Body of pancreas (tissue), 4 donors: ENCODE data around the gene C22orf15.

ENCODE experiments used
- POLR2A ChIP-seq, 3 donors: fragments of 450-650 bp; IDR thresholded peaks; one replicate each; pipeline ENCODE4 v1.6.1; 2016; ENCODE audit warnings: antibody characterized with exemption in 3 of 3, mild to moderate bottlenecking in 2 of 3
- TF ChIP-seq, protein P1 (sequence below), 7 experiments: fragments of 450-650 bp in 4 of 7; fragments of 200-600 bp in 3 of 7; sonication (generic) in 3 of 7; IDR thresholded peaks; one replicate each; pipeline ENCODE4 v1.5.1; 2016 to 2019; ENCODE audit warnings: antibody characterized with exemption in 7 of 7

DNA sequence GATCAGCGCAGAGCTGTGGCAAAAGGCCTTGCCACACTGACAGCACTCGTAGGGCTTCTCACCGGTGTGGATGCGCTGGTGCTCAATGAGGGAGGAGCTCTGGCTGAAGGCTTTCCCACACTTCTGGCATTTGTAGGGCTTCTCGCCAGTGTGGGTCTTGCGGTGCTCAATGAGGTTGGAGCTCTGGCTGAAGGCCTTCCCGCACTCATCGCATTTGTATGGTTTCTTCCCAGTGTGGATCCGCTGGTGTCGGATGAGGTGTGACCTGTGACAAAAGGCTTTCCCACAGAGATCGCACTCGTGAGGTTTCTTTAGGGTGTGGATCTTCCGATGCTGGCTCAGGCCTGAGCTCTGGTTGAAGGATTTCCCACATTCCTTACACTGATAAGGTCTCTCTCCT is 18.8 kb upstream of the C22orf15 start:
- no peak for TF ChIP-seq POLR2A (IDR thresholded peaks at IDR 0.05)
- TF ChIP-seq, protein P1, sequence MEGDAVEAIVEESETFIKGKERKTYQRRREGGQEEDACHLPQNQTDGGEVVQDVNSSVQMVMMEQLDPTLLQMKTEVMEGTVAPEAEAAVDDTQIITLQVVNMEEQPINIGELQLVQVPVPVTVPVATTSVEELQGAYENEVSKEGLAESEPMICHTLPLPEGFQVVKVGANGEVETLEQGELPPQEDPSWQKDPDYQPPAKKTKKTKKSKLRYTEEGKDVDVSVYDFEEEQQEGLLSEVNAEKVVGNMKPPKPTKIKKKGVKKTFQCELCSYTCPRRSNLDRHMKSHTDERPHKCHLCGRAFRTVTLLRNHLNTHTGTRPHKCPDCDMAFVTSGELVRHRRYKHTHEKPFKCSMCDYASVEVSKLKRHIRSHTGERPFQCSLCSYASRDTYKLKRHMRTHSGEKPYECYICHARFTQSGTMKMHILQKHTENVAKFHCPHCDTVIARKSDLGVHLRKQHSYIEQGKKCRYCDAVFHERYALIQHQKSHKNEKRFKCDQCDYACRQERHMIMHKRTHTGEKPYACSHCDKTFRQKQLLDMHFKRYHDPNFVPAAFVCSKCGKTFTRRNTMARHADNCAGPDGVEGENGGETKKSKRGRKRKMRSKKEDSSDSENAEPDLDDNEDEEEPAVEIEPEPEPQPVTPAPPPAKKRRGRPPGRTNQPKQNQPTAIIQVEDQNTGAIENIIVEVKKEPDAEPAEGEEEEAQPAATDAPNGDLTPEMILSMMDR (IDR thresholded peaks at IDR 0.05): no peak
